Trophoblast cell (in vitro differentiated cells and primary cell): Measurements from ENCODE around the gene EPB41.
A peak's percentile ranks its signal among the peaks of the same experiment; 100 is the strongest.

Experiments used
- DNase-seq, 2 donors: peaks; one replicate each; pipeline ENCODE4 v3.0.0-alpha.2; 2016
- H2AFZ ChIP-seq: 2 replicates; pipeline ENCODE4 v1.6.1; 2013; ENCODE audit warnings: low read length, moderate library complexity, mild to moderate bottlenecking; ENCODE audit not compliant: insufficient read depth, poor library complexity
- H2AK5ac ChIP-seq: 2 replicates; pipeline ENCODE4 v1.6.1; 2013; ENCODE audit warnings: mild to moderate bottlenecking, low read length
- H2BK120ac ChIP-seq: 2 replicates; pipeline ENCODE4 v1.6.1; 2013; ENCODE audit warnings: low read length, mild to moderate bottlenecking, moderate library complexity; ENCODE audit not compliant: insufficient read depth, poor library complexity
- H2BK12ac ChIP-seq: 2 replicates; pipeline ENCODE4 v1.6.1; 2013; ENCODE audit warnings: mild to moderate bottlenecking, low read length, moderate library complexity
- H2BK5ac ChIP-seq: 2 replicates; pipeline ENCODE4 v1.6.1; 2013; ENCODE audit warnings: low read length, low read depth, moderate library complexity, mild to moderate bottlenecking; ENCODE audit not compliant: poor library complexity
- H3K14ac ChIP-seq: 2 replicates; pipeline ENCODE4 v1.6.1; 2013; ENCODE audit warnings: mild to moderate bottlenecking, low read length
- H3K18ac ChIP-seq: 2 replicates; pipeline ENCODE4 v1.6.1; 2013; ENCODE audit warnings: mild to moderate bottlenecking, low read length
- H3K23ac ChIP-seq: 2 replicates; pipeline ENCODE4 v1.6.1; 2013; ENCODE audit warnings: low read length
- H3K27ac ChIP-seq: 2 replicates; pipeline ENCODE4 v1.5.1; 2013; ENCODE audit warnings: low read depth, mild to moderate bottlenecking, inconsistent platforms, low read length, moderate library complexity
- H3K27me3 ChIP-seq: 2 replicates; pipeline ENCODE4 v1.6.1; 2013; ENCODE audit warnings: inconsistent platforms, mild to moderate bottlenecking, low read length, moderate library complexity; ENCODE audit not compliant: insufficient read depth
- H3K36me3 ChIP-seq, 2 experiments: 1 replicate in 1 of 2; 2 replicates in 1 of 2; pipeline ENCODE4 v1.6.1; 2013; ENCODE audit warnings: low read length in 2 of 2, mild to moderate bottlenecking in 2 of 2, moderate library complexity in 1 of 2; ENCODE audit not compliant: insufficient read depth in 2 of 2, control insufficient read depth in 1 of 2
- H3K4ac ChIP-seq: 2 replicates; pipeline ENCODE4 v1.6.1; 2013; ENCODE audit warnings: low read depth, mild to moderate bottlenecking, low read length, moderate library complexity
- H3K4me1 ChIP-seq, 2 experiments: 1 replicate in 1 of 2; 2 replicates in 1 of 2; pipeline ENCODE4 v1.6.1; 2013; ENCODE audit warnings: low read length in 2 of 2, mild to moderate bottlenecking in 2 of 2, moderate library complexity in 1 of 2; ENCODE audit not compliant: insufficient read depth in 2 of 2, control insufficient read depth in 1 of 2
- H3K4me2 ChIP-seq: 2 replicates; pipeline ENCODE4 v1.6.1; 2013; ENCODE audit warnings: inconsistent platforms, mild to moderate bottlenecking, low read length, moderate library complexity
- H3K4me3 ChIP-seq: 2 replicates; pipeline ENCODE4 v1.5.1; 2013; ENCODE audit warnings: mild to moderate bottlenecking, low read depth, low read length, inconsistent platforms
- H3K79me1 ChIP-seq: one replicate; pipeline ENCODE4 v1.6.1; 2013; ENCODE audit warnings: low read length
- H3K79me2 ChIP-seq: 2 replicates; pipeline ENCODE4 v1.6.1; 2013; ENCODE audit warnings: low read length, mild to moderate bottlenecking; ENCODE audit not compliant: control insufficient read depth, insufficient read depth, poor library complexity
- H3K9ac ChIP-seq: 2 replicates; pipeline ENCODE4 v1.6.1; 2013; ENCODE audit warnings: mild to moderate bottlenecking, low read length
- H3K9me3 ChIP-seq: 2 replicates; pipeline ENCODE4 v1.6.1; 2013; ENCODE audit warnings: low read depth, mild to moderate bottlenecking, control low read depth, inconsistent platforms, low read length; ENCODE audit not compliant: insufficient read depth
- H4K12ac ChIP-seq: 2 replicates; pipeline ENCODE4 v1.6.1; 2013; ENCODE audit warnings: low read depth, mild to moderate bottlenecking, low read length, moderate library complexity
- H4K8ac ChIP-seq: 2 replicates; pipeline ENCODE4 v1.6.1; 2013; ENCODE audit warnings: low read depth, mild to moderate bottlenecking, low read length, moderate library complexity
- H4K91ac ChIP-seq: one replicate; pipeline ENCODE4 v1.6.1; 2013; ENCODE audit warnings: low read depth, mild to moderate bottlenecking, low read length, moderate library complexity
- WGBS: extraction: QIAGEN DNeasy Blood & Tissue Kit; methylation state at CpG from one replicate; pipeline ENCODE4 v1.1.7; 2013; ENCODE audit warnings: missing lambda C conversion rate; ENCODE audit not compliant: insufficient read length, insufficient coverage; ENCODE audit errors: extremely low coverage; 5-methylcytosine and 5-hydroxymethylcytosine counted together

Gene EPB41

DNA sequence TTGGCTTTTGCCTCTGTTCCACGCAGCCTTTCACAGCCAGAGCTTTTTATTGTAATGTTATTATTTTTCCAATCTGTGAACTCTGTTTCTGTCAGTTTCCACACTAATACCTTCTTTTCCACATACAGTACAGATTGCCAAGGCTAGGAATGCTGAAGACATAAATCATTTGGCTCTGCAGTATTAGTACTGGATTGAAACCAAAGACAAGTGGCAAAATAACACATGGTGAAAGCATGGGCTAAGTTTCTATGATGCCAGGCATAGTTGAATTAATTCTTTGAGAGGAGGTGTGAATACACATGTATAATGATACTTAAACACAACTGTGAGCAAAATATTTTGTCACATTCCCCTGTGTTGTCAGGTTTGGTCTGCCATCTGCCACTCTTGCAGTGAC lies 135.8 kb downstream of the EPB41 start:
- no peak overlapping the region for H3K27ac ChIP-seq
- H3K4ac ChIP-seq: no peak overlapping the region
- H3K18ac ChIP-seq: no peak overlapping the region
- H2BK5ac ChIP-seq: no peak overlapping the region
- no peaks in the 10 kb centered on the region for H3K4me1 ChIP-seq
- peaks cover 2 to 3% of the 10 kb centered on the region in 2 experiments for H3K36me3 ChIP-seq
- no peak overlapping the region for H3K23ac ChIP-seq
- no peak overlapping the region for H2AK5ac ChIP-seq
- no peak overlapping the region for H2BK120ac ChIP-seq
- no CpG with 5 or more reads among the region's 1 CpG for WGBS
- no peaks in the 10 kb centered on the region for H3K9me3 ChIP-seq
- no peak overlapping the region for H2BK12ac ChIP-seq
- H4K91ac ChIP-seq: no peak overlapping the region
- no peak overlapping the region for H3K4me3 ChIP-seq
- no peak overlapping the region for H3K9ac ChIP-seq
- H3K79me2 ChIP-seq: no peaks in the 10 kb centered on the region
- no peak overlapping the region for H3K14ac ChIP-seq
- H2AFZ ChIP-seq: no peak overlapping the region
- H3K79me1 ChIP-seq: no peaks in the 10 kb centered on the region
- DNase-seq: no peak
- H4K8ac ChIP-seq: no peak overlapping the region
- no peak overlapping the region for H3K4me2 ChIP-seq
- H3K27me3 ChIP-seq: no peaks in the 10 kb centered on the region
- no peak overlapping the region for H4K12ac ChIP-seq

- H4K12ac ChIP-seq: no peak overlapping the region
- H2BK120ac ChIP-seq: no peak overlapping the region
- H3K4me1 ChIP-seq: no peaks in the 10 kb centered on the region
- H2AFZ ChIP-seq: no peak overlapping the region
- no peaks in the 10 kb centered on the region for H3K79me1 ChIP-seq
- H3K79me2 ChIP-seq: no peaks in the 10 kb centered on the region
- no peak overlapping the region for H3K18ac ChIP-seq
- H3K4me2 ChIP-seq: no peak overlapping the region
- no peak overlapping the region for H3K9ac ChIP-seq
- peaks cover 2 to 3% of the 10 kb centered on the region in 2 experiments for H3K36me3 ChIP-seq
- H3K4ac ChIP-seq: no peak overlapping the region
- no peak overlapping the region for H2BK5ac ChIP-seq
- H4K91ac ChIP-seq: no peak overlapping the region
- H3K14ac ChIP-seq: no peak overlapping the region
- DNase-seq: no peak
- no peaks in the 10 kb centered on the region for H3K27me3 ChIP-seq
- no CpG with 5 or more reads among the region's 2 CpGs for WGBS
- H3K27ac ChIP-seq: no peak overlapping the region
- no peak overlapping the region for H4K8ac ChIP-seq
- no peak overlapping the region for H2AK5ac ChIP-seq
- no peak overlapping the region for H3K23ac ChIP-seq
- H3K4me3 ChIP-seq: no peak overlapping the region
- no peak overlapping the region for H2BK12ac ChIP-seq
- H3K9me3 ChIP-seq: no peaks in the 10 kb centered on the region
These were observed 137.7 kb downstream of the EPB41 start for GRCh38 chr1:29052100-29052499.

DNA sequence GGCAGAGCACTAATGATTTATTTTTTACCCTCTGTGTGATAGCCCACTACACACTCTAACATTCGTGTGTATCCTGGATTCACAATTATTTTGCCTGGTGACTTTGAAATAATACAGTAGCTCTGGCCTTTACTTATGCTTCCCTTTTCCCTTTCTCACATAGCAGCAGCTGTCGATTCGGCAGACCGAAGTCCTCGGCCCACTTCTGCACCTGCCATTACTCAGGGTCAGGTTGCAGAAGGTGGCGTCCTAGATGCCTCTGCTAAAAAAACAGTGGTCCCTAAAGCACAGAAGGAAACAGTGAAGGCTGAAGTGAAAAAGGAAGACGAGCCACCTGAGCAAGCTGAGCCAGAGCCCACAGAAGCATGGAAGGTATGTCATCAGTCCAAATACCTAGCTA lies 138.6 kb downstream of the EPB41 start:
- Histone ChIP-seq H3K9ac (no peak overlapping the region), H4K12ac (no peak overlapping the region), H3K79me2 (no peaks in the 10 kb centered on the region), H3K4me2 (no peak overlapping the region), H3K27ac (no peak overlapping the region), H3K23ac (no peak overlapping the region), H3K4me1 (no peaks in the 10 kb centered on the region), H3K9me3 (no peaks in the 10 kb centered on the region), H2AK5ac (no peak overlapping the region), H2BK12ac (no peak overlapping the region), H3K27me3 (no peaks in the 10 kb centered on the region), H2AFZ (no peak overlapping the region), H2BK5ac (no peak overlapping the region), H2BK120ac (no peak overlapping the region), H4K8ac (no peak overlapping the region), H3K18ac (no peak overlapping the region), H4K91ac (no peak overlapping the region), H3K79me1 (no peaks in the 10 kb centered on the region), H3K4me3 (no peak overlapping the region), H3K4ac (no peak overlapping the region), H3K14ac (no peak overlapping the region), H3K36me3 (peaks cover 2 to 3% of the 10 kb centered on the region in 2 experiments)
- no CpG with 5 or more reads among the region's 7 CpGs for WGBS
- no peak for DNase-seq

DNA sequence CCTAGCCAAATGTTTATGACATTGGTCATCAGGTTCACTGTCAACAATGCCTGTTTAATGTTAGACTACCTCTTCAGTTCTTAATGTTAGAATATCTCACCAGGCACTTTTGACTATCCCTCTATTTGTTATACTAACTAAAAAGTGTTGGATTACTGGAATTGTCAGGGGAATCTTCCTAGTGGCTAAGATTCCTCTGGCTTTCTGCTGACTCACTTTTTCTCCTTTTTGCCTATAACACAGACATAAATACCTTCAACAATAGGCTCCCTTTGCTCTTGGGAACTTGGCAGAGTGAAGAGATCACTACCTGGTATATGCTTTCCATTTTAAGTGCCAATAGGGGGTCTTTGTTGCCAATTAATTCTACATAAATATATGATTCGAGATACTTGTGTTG lies 140.8 kb downstream of the EPB41 start:
- Histone ChIP-seq H3K14ac (no peak overlapping the region), H4K8ac (no peak overlapping the region)

More for the DNA sequence above, 140.8 kb downstream of the EPB41 start:
- WGBS: no CpG with 5 or more reads among the region's 1 CpG
- H3K4me1 ChIP-seq: no peaks in the 10 kb centered on the region
- H2AK5ac ChIP-seq: no peak overlapping the region
- H3K79me2 ChIP-seq: no peaks in the 10 kb centered on the region
- H2BK120ac ChIP-seq: no peak overlapping the region
- no peak overlapping the region for H3K23ac ChIP-seq
- no peak overlapping the region for H3K4ac ChIP-seq
- no peak overlapping the region for H3K4me3 ChIP-seq
- H2AFZ ChIP-seq: no peak overlapping the region
- H3K27ac ChIP-seq: no peak overlapping the region
- H4K91ac ChIP-seq: no peak overlapping the region
- no peaks in the 10 kb centered on the region for H3K79me1 ChIP-seq
- peak in 1 of 2 donors; percentile 27 for DNase-seq
- no peaks in the 10 kb centered on the region for H3K27me3 ChIP-seq
- no peak overlapping the region for H3K9ac ChIP-seq
- H3K4me2 ChIP-seq: no peak overlapping the region
- no peak overlapping the region for H2BK5ac ChIP-seq
- H3K36me3 ChIP-seq: peaks cover 2 to 3% of the 10 kb centered on the region in 2 experiments
- no peak overlapping the region for H4K12ac ChIP-seq
- no peak overlapping the region for H3K18ac ChIP-seq
- no peaks in the 10 kb centered on the region for H3K9me3 ChIP-seq
- H2BK12ac ChIP-seq: no peak overlapping the region
